IMR-90 (cell line): ENCODE data around the gene MYO7B. TPM values are rescaled to one million over a fixed set of nuclear protein-coding genes. Genes with fewer than 3 reads are reported as not detected.

Experiments used
- ATAC-seq: fragments of 200-7000 bp; cut with Tn5 transposase; 2 replicates; pipeline ENCODE4 v1.9.1; 2020; ENCODE audit warnings: low read depth, mild to moderate bottlenecking, moderate library complexity
- BruUV-seq: library from RNA; stranded (reverse); fragments of 400-500 nt; replicated peaks from 2 replicates; lab custom pipeline; 2021; lab: Mats Ljungman, UMichigan
- CTCF ChIA-PET: fragments of 300-600 bp; formaldehyde crosslinking; extraction: SDS; loops from one replicate; lab custom pipeline; 2021; ENCODE audit warnings: antibody characterized with exemption; lab: Yijun Ruan, JAX
- POLR2A ChIA-PET: fragments of 300-600 bp; sonication (Branson Sonifier 250); formaldehyde crosslinking; loops from one replicate; lab custom pipeline; 2022; ENCODE audit warnings: antibody characterized with exemption; ENCODE audit not compliant: unreplicated experiment; lab: Charles Lee
- DNase-seq: peaks from one replicate; pipeline ENCODE4 v3.0.0; 2013
- H2AFZ ChIP-seq: replicated peaks from 2 replicates; pipeline ENCODE3; 2013; ENCODE audit warnings: low read length, mild to moderate bottlenecking; ENCODE audit not compliant: poor library complexity
- H2AK5ac ChIP-seq: 2 replicates; pipeline ENCODE4 v1.6.1; 2013; ENCODE audit warnings: low read depth, low read length, inconsistent platforms
- H2AK9ac ChIP-seq: replicated peaks from 2 replicates; pipeline ENCODE3; 2013; ENCODE audit warnings: mild to moderate bottlenecking, low read depth, low read length, moderate library complexity; ENCODE audit not compliant: poor library complexity
- H2BK120ac ChIP-seq: 2 replicates; pipeline ENCODE4 v1.6.1; 2013; ENCODE audit warnings: low read depth, low read length, inconsistent platforms
- H2BK15ac ChIP-seq: 3 replicates; pipeline ENCODE4 v1.6.1; 2013; ENCODE audit warnings: low read depth, low read length, inconsistent platforms
- H2BK20ac ChIP-seq: 2 replicates; pipeline ENCODE4 v1.6.1; 2013; ENCODE audit warnings: low read depth, mild to moderate bottlenecking, inconsistent platforms, low read length, moderate library complexity
- H2BK5ac ChIP-seq: 2 replicates; pipeline ENCODE4 v1.6.1; 2013; ENCODE audit warnings: mild to moderate bottlenecking, low read depth, low read length, inconsistent platforms; ENCODE audit not compliant: poor library complexity, severe bottlenecking
- H3K14ac ChIP-seq: replicated peaks from 2 replicates; pipeline ENCODE4 v1.6.1; 2013; ENCODE audit warnings: low read depth, low read length, inconsistent platforms
- H3K18ac ChIP-seq: 2 replicates; pipeline ENCODE4 v1.6.1; 2013; ENCODE audit warnings: low read depth, low read length, control low read depth
- H3K23ac ChIP-seq: 2 replicates; pipeline ENCODE4 v1.6.1; 2013; ENCODE audit warnings: low read depth, low read length, inconsistent platforms
- H3K27ac ChIP-seq: 2 replicates; pipeline ENCODE4 v1.5.1; 2013; ENCODE audit warnings: mild to moderate bottlenecking, control low read depth, low read length; ENCODE audit not compliant: insufficient read depth
- H3K27me3 ChIP-seq: 2 replicates; pipeline ENCODE4 v1.6.1; 2013; ENCODE audit warnings: low read length; ENCODE audit not compliant: control insufficient read depth, insufficient read depth
- H3K36me3 ChIP-seq: 2 replicates; pipeline ENCODE4 v1.6.1; 2013; ENCODE audit warnings: low read length, mixed read lengths; ENCODE audit not compliant: control insufficient read depth, insufficient read depth
- H3K4ac ChIP-seq: 2 replicates; pipeline ENCODE4 v1.6.1; 2013; ENCODE audit warnings: low read depth, low read length, inconsistent platforms
- H3K4me1 ChIP-seq: 2 replicates; pipeline ENCODE4 v1.6.1; 2013; ENCODE audit warnings: low read length, mixed read lengths; ENCODE audit not compliant: control insufficient read depth, insufficient read depth
- H3K4me2 ChIP-seq: 2 replicates; pipeline ENCODE4 v1.6.1; 2013; ENCODE audit warnings: low read depth, mild to moderate bottlenecking, control low read depth, low read length, moderate library complexity
- H3K4me3 ChIP-seq: 2 replicates; pipeline ENCODE4 v1.5.1; 2013; ENCODE audit warnings: low read depth, mild to moderate bottlenecking, control low read depth, low read length, moderate library complexity; ENCODE audit not compliant: insufficient read depth
- H3K56ac ChIP-seq: 2 replicates; pipeline ENCODE4 v1.6.1; 2013; ENCODE audit warnings: low read length, inconsistent platforms; ENCODE audit not compliant: insufficient read depth; ENCODE audit errors: extremely low read depth
- H3K79me1 ChIP-seq, 2 experiments: 2 replicates each; pipeline ENCODE4 v1.6.1; 2013; ENCODE audit warnings: low read length in 2 of 2, inconsistent platforms in 1 of 2, low read depth in 1 of 2
- H3K9ac ChIP-seq: 2 replicates; pipeline ENCODE4 v1.6.1; 2013; ENCODE audit warnings: low read depth, low read length, control low read depth
- H3K9me1 ChIP-seq: 2 replicates; pipeline ENCODE4 v1.6.1; 2013; ENCODE audit warnings: low read length, inconsistent platforms; ENCODE audit not compliant: insufficient read depth
- H3K9me3 ChIP-seq: 2 replicates; pipeline ENCODE4 v1.6.1; 2013; ENCODE audit warnings: low read length; ENCODE audit not compliant: control insufficient read depth, insufficient read depth
- H4K20me1 ChIP-seq: 2 replicates; pipeline ENCODE4 v1.6.1; 2013; ENCODE audit warnings: low read length, inconsistent platforms; ENCODE audit not compliant: insufficient read depth
- H4K5ac ChIP-seq: 2 replicates; pipeline ENCODE4 v1.6.1; 2013; ENCODE audit warnings: mild to moderate bottlenecking, low read depth, low read length, control low read depth
- H4K8ac ChIP-seq, 2 experiments: 2 replicates each; pipeline ENCODE4 v1.6.1; 2013; ENCODE audit warnings: low read depth in 2 of 2, low read length in 2 of 2, control low read depth in 1 of 2, inconsistent platforms in 1 of 2
- H4K91ac ChIP-seq: 2 replicates; pipeline ENCODE4 v1.6.1; 2013; ENCODE audit warnings: low read depth, low read length, inconsistent platforms; ENCODE audit not compliant: insufficient read depth
- CHD1 ChIP-seq: IDR thresholded peaks from 2 replicates; pipeline ENCODE4 v1.6.1; 2012; ENCODE audit warnings: low read depth, low read length, improper control_type of control experiment
- FOS ChIP-seq: fragments of 150-350 bp; IDR thresholded peaks from 2 replicates; pipeline ENCODE4 v1.6.1; 2016; ENCODE audit warnings: low read depth, low read length
- MAFK ChIP-seq: IDR thresholded peaks from 2 replicates; pipeline ENCODE4 v1.6.1; 2012; ENCODE audit warnings: low read depth, low read length, improper control_type of control experiment
- MAZ ChIP-seq: IDR thresholded peaks from 2 replicates; pipeline ENCODE4 v1.6.1; 2012; ENCODE audit warnings: low read depth, mild to moderate bottlenecking, low read length, improper control_type of control experiment, moderate library complexity, borderline replicate concordance
- MXI1 ChIP-seq: IDR thresholded peaks from 2 replicates; pipeline ENCODE4 v1.6.1; 2012; ENCODE audit warnings: low read depth, mild to moderate bottlenecking, low read length, moderate library complexity, borderline replicate concordance
- POLR2A ChIP-seq: IDR thresholded peaks from 2 replicates; pipeline ENCODE4 v1.6.1; 2012; ENCODE audit warnings: mild to moderate bottlenecking, low read depth, low read length
- RAD21 ChIP-seq: IDR thresholded peaks from 2 replicates; pipeline ENCODE4 v1.6.1; 2012; ENCODE audit warnings: low read length, improper control_type of control experiment
- RFX5 ChIP-seq: IDR thresholded peaks from 2 replicates; pipeline ENCODE4 v1.8.0; 2012; ENCODE audit warnings: low read depth, mild to moderate bottlenecking, low read length, moderate library complexity
- SMC3 ChIP-seq: fragments of 150-350 bp; IDR thresholded peaks from 2 replicates; pipeline ENCODE4 v1.6.1; 2016; ENCODE audit warnings: low read depth, mild to moderate bottlenecking, antibody characterized with exemption, low read length, moderate library complexity
- WGBS, 2 experiments: methylation state at CpG; one replicate each; pipeline versions ENCODE4 v1.1.5 to v1.1.7; 2013; ENCODE audit warnings: missing lambda C conversion rate in 2 of 2; ENCODE audit not compliant: insufficient read length in 1 of 2; ENCODE audit errors: extremely low coverage in 2 of 2; 5-methylcytosine and 5-hydroxymethylcytosine counted together
- dilution Hi-C: fragments of 300-500 bp; cut with HindIII; formaldehyde crosslinking; loops from one replicate; pipeline ENCODE4 v1.14.3; 2018; ENCODE audit warnings: low sequenced_read_pairs; ENCODE audit not compliant: unreplicated experiment
- in situ Hi-C: fragments of 300-500 bp; cut with MboI; formaldehyde crosslinking; loops from 3 replicates; pipeline ENCODE4 v1.14.3; 2019; ENCODE audit warnings: low sequenced_read_pairs, inconsistent platforms, mixed read lengths
- intact Hi-C: fragments of 100-400 bp; cut with micrococcal nuclease; formaldehyde crosslinking; loops from 2 replicates; pipeline ENCODE4 v1.10.0; 2022
- polyA plus RNA-seq, 3 experiments: library from polyadenylated mRNA; depleted of rRNA; stranded (reverse); fragments of >200 nt; gene quantifications; 2 replicates each; pipeline ENCODE4 v1.2.3, GENCODE V29; 2012; ENCODE audit warnings: low replicate concordance in 1 of 3
- total RNA-seq: library from RNA; depleted of rRNA; stranded (reverse); fragments of >200 nt; gene quantifications from 2 replicates; pipeline ENCODE4 v1.2.3, GENCODE V29; 2012
- TF ChIP-seq, protein P1 (sequence below): conservative IDR thresholded peaks from 2 replicates; pipeline ENCODE4 v1.5.1; 2012; ENCODE audit warnings: mild to moderate bottlenecking, low read depth, low read length, improper control_type of control experiment
- TF ChIP-seq, protein P2 (sequence below): fragments of 150-350 bp; IDR thresholded peaks from 2 replicates; pipeline ENCODE4 v1.6.1; 2016; ENCODE audit warnings: low read depth, mild to moderate bottlenecking, low read length, moderate library complexity, borderline replicate concordance
- TF ChIP-seq, protein P3 (sequence below): fragments of 150-350 bp; IDR thresholded peaks from 2 replicates; pipeline ENCODE4 v1.6.1; 2017; ENCODE audit warnings: mild to moderate bottlenecking, antibody characterized with exemption, low read length, low read depth

The MYO7B gene
- total and polyA plus RNA-seq, 2 of the 4 experiments (the other 2 are of a cell fraction), result 0.18 to 0.46 TPM

DNA sequence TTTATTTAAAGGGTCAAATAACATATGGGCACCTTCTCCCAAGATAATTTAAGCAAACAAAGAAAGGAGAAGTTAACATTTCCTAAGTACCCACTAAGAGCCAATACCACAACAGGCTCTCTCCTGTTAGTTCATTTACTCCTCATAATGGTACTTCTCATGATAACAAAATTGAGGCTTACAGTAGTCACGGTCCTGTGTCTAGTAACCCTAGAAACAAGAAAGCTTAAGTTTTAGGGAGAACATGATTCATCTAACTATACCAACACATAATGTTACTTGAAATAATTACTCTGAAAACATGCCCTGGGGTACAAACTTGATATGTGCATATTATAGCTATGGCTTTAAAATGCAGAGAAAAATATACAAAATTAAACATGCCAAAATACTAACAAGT lies 29.0 kb upstream of the MYO7B start:
- Histone ChIP-seq H3K79me1 (peaks cover 16 to 60% of the 10 kb centered on the region in 2 experiments), H3K27me3 (no peaks in the 10 kb centered on the region), H3K27ac (no peak overlapping the region), H3K4me2 (no peak overlapping the region), H3K56ac (no peak overlapping the region), H2AK5ac (no peak overlapping the region), H3K4ac (no peak overlapping the region; the same call in 1 of the 2 replicates), H4K91ac (no peak overlapping the region), H2BK20ac (no peak overlapping the region), H3K4me1 (peaks cover 12% of the 10 kb centered on the region), H3K4me3 (no peak overlapping the region), H3K36me3 (peaks cover 20% of the 10 kb centered on the region), H3K9ac (no peak overlapping the region), H2BK5ac (no peak overlapping the region), H2AK9ac (no peak overlapping the region), H3K9me3 (no peaks in the 10 kb centered on the region), H3K9me1 (peaks cover 16% of the 10 kb centered on the region), H3K23ac (no peak overlapping the region), H2BK15ac (no peak overlapping the region), H3K18ac (no peak overlapping the region), H4K20me1 (peaks cover 47% of the 10 kb centered on the region), H4K5ac (no peak overlapping the region), H3K14ac (no peak overlapping the region), H4K8ac (no peak overlapping the region), H2BK120ac (no peak overlapping the region), H2AFZ (no peak overlapping the region)
- in situ Hi-C loops, result no loop called here
- no CpG with 5 or more reads among the region's 1 CpG for WGBS, 2 experiments
- ChIA-PET CTCF (interaction anchor here (0.7 kb wide), 1 partner anchor 9 kb away, joined by 3 read pairs; no protein-coding TSS in a partner anchor), POLR2A (no interaction called here)
- intact Hi-C loops, result no loop called here
- no TSS peak for BruUV-seq
- dilution Hi-C loops, result no loop called here
- TF ChIP-seq CHD1 (no peak), FOS (no peak), RAD21 (no peak), SMC3 (no peak), MXI1 (no peak), POLR2A (no peak), MAFK (no peak), MAZ (no peak), RFX5 (no peak)
- TF ChIP-seq, protein P1, sequence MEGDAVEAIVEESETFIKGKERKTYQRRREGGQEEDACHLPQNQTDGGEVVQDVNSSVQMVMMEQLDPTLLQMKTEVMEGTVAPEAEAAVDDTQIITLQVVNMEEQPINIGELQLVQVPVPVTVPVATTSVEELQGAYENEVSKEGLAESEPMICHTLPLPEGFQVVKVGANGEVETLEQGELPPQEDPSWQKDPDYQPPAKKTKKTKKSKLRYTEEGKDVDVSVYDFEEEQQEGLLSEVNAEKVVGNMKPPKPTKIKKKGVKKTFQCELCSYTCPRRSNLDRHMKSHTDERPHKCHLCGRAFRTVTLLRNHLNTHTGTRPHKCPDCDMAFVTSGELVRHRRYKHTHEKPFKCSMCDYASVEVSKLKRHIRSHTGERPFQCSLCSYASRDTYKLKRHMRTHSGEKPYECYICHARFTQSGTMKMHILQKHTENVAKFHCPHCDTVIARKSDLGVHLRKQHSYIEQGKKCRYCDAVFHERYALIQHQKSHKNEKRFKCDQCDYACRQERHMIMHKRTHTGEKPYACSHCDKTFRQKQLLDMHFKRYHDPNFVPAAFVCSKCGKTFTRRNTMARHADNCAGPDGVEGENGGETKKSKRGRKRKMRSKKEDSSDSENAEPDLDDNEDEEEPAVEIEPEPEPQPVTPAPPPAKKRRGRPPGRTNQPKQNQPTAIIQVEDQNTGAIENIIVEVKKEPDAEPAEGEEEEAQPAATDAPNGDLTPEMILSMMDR, result no peak
- TF ChIP-seq, protein P2, sequence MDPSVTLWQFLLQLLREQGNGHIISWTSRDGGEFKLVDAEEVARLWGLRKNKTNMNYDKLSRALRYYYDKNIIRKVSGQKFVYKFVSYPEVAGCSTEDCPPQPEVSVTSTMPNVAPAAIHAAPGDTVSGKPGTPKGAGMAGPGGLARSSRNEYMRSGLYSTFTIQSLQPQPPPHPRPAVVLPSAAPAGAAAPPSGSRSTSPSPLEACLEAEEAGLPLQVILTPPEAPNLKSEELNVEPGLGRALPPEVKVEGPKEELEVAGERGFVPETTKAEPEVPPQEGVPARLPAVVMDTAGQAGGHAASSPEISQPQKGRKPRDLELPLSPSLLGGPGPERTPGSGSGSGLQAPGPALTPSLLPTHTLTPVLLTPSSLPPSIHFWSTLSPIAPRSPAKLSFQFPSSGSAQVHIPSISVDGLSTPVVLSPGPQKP, result no peak
- TF ChIP-seq, protein P3, sequence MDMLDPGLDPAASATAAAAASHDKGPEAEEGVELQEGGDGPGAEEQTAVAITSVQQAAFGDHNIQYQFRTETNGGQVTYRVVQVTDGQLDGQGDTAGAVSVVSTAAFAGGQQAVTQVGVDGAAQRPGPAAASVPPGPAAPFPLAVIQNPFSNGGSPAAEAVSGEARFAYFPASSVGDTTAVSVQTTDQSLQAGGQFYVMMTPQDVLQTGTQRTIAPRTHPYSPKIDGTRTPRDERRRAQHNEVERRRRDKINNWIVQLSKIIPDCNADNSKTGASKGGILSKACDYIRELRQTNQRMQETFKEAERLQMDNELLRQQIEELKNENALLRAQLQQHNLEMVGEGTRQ, result no peak
- DNase-seq, result no peak
- no peak for ATAC-seq
